ENCODE measurements around the gene LAMA2.

- no peak for TF ChIP-seq POLR2A (IDR thresholded peaks at IDR 0.05)
- TF ChIP-seq CTCF (IDR thresholded peaks at IDR 0.05) = no peak
- no peak for TF ChIP-seq EP300 (IDR thresholded peaks at IDR 0.05)
Measured at GRCh38 chr6:129111853-129112252, 228.9 kb downstream of the LAMA2 start.
